Lower lobe of right lung (tissue), 2 donors: ENCODE measurements around the gene HOXC6. TPM values are rescaled to one million over a fixed set of nuclear protein-coding genes. Genes with fewer than 3 reads are reported as not detected.

Experiments
- ATAC-seq, 2 donors: fragments of 200-7000 bp; cut with Tn5 transposase; one replicate each; pipeline ENCODE4 v1.9.1; 2020 to 2022; ENCODE audit warnings: mild to moderate bottlenecking in 2 of 2, moderate library complexity in 2 of 2
- DNase-seq: peaks from one replicate; pipeline ENCODE4 v3.0.0-alpha.2; 2020
- H3K27ac ChIP-seq: fragments of 200-600 bp; one replicate; pipeline ENCODE4 v1.8.0; 2022
- H3K27me3 ChIP-seq: fragments of 200-600 bp; one replicate; pipeline ENCODE4 v1.8.0; 2022; ENCODE audit warnings: low read depth
- H3K36me3 ChIP-seq: fragments of 200-600 bp; one replicate; pipeline ENCODE4 v1.8.0; 2022; ENCODE audit warnings: mild to moderate bottlenecking
- H3K4me1 ChIP-seq: fragments of 200-600 bp; one replicate; pipeline ENCODE4 v1.8.0; 2022
- H3K4me3 ChIP-seq: fragments of 200-600 bp; one replicate; pipeline ENCODE4 v1.8.0; 2022; ENCODE audit warnings: mild to moderate bottlenecking
- H3K9me3 ChIP-seq: fragments of 200-600 bp; one replicate; pipeline ENCODE4 v1.8.0; 2022
- CTCF ChIP-seq: fragments of 200-600 bp; IDR thresholded peaks from one replicate; pipeline ENCODE4 v1.8.0; 2022; ENCODE audit warnings: antibody characterized with exemption, mild to moderate bottlenecking
- intact Hi-C: fragments of 100-400 bp; cut with DNase I; formaldehyde crosslinking; loops from one replicate; pipeline ENCODE4 v1.11.0; 2022
- total RNA-seq: library from RNA; stranded (reverse); fragmentation: NEBNext Ultra II Directional; extraction: Animal tissue kit (Norgen Biotek cat#: 25700); gene quantifications from one replicate; pipeline ENCODE4 v1.2.1, GENCODE V29; 2021
- donor health status: DM: no; HTN: yes; CAD: no; lungs with severe emphysema.

Gene HOXC6
- total RNA-seq, 1 donor from 2014 or later = 0.50 TPM

GRCh38 chr12:54017027-54017788, 11.0 kb upstream of the HOXC6 start:
- peaks cover 25% of the 10 kb centered on the region for H3K4me1 ChIP-seq
- H3K27me3 ChIP-seq = peaks cover 99% of the 10 kb centered on the region
- no peak for TF ChIP-seq CTCF
- ATAC-seq (peak; percentile 14 to 33), DNase-seq (no peak)
- peak overlapping the region; percentile 46 for H3K4me3 ChIP-seq
- intact Hi-C loops = no loop called here
- no peak overlapping the region for H3K27ac ChIP-seq
- no peaks in the 10 kb centered on the region for H3K36me3 ChIP-seq
- no peaks in the 10 kb centered on the region for H3K9me3 ChIP-seq

GRCh38 chr12:54017878-54018467, 10.3 kb upstream of the HOXC6 start:
- H3K4me3 ChIP-seq = peak overlapping the region; percentile 46
- no peaks in the 10 kb centered on the region for H3K36me3 ChIP-seq
- no peak for TF ChIP-seq CTCF
- no peaks in the 10 kb centered on the region for H3K9me3 ChIP-seq
- H3K4me1 ChIP-seq = peaks cover 25% of the 10 kb centered on the region
- peak; percentile 86 to 88 for ATAC-seq
- no peak overlapping the region for H3K27ac ChIP-seq
- intact Hi-C loops = no loop called here
- peaks cover 99% of the 10 kb centered on the region for H3K27me3 ChIP-seq
- DNase-seq = peak; percentile 68

- H3K4me1 ChIP-seq = peaks cover 25% of the 10 kb centered on the region
- no peak for DNase-seq
- no peak for TF ChIP-seq CTCF
- intact Hi-C loops = no loop called here
- peaks cover 99% of the 10 kb centered on the region for H3K27me3 ChIP-seq
- no peak for ATAC-seq
- H3K9me3 ChIP-seq = no peaks in the 10 kb centered on the region
- peak overlapping the region; percentile 46 for H3K4me3 ChIP-seq
- no peak overlapping the region for H3K27ac ChIP-seq
- H3K36me3 ChIP-seq = no peaks in the 10 kb centered on the region
Observed at GRCh38 chr12:54018468-54018984, 9.7 kb upstream of the HOXC6 start.

- ATAC-seq = no peak
- no peak overlapping the region for H3K4me3 ChIP-seq
- no peak overlapping the region for H3K27ac ChIP-seq
- H3K9me3 ChIP-seq = no peaks in the 10 kb centered on the region
- intact Hi-C loops = no loop called here
- DNase-seq = no peak
- peaks cover 24% of the 10 kb centered on the region for H3K4me1 ChIP-seq
- no peak for TF ChIP-seq CTCF
- H3K36me3 ChIP-seq = no peaks in the 10 kb centered on the region
- peaks cover 100% of the 10 kb centered on the region for H3K27me3 ChIP-seq
Observed at GRCh38 chr12:54019091-54019811, 9.0 kb upstream of the HOXC6 start.

- Histone ChIP-seq H3K4me3 (no peak overlapping the region), H3K36me3 (no peaks in the 10 kb centered on the region), H3K27ac (no peak overlapping the region), H3K4me1 (peaks cover 18% of the 10 kb centered on the region), H3K9me3 (no peaks in the 10 kb centered on the region), H3K27me3 (peaks cover 100% of the 10 kb centered on the region)
- intact Hi-C loops = no loop called here
- TF ChIP-seq CTCF = no peak
- no peak for ATAC-seq
- no peak for DNase-seq
Observed at GRCh38 chr12:54019924-54020590, 8.2 kb upstream of the HOXC6 start.
